Measurements from ENCODE around the gene MOB3A.

The MOB3A gene

GRCh38 chr19:2123682-2124387, 27.7 kb upstream of the MOB3A start:
- DNase-seq, result no peak

- no peak for DNase-seq
Observed at GRCh38 chr19:2122982-2123381, 26.9 kb upstream of the MOB3A start.

DNA sequence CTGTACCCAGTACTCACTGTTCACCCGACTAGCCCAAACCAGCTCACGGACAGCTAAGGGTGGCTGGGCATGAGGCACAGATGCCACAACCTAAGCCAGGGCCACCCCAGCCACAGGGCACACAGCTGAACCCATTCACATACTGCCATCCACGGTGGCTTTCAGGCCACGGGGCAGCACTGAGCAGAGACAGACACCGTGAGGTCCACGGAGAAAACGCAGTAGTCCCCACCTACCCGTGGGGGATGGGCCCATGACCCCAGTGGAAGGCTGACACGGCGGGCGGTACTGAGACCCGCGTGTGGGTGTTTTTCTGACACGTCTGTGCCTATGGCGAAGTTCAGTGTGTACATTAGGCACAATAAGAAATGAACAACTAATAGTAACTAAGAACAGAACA, 26.1 kb upstream of the MOB3A start:
- no peak for DNase-seq

- DNase-seq, result no peak
Observed at GRCh38 chr19:2121416-2122051, 25.4 kb upstream of the MOB3A start.

- no peak for DNase-seq
Observed at GRCh38 chr19:2120821-2121220, 24.7 kb upstream of the MOB3A start.

GRCh38 chr19:2119921-2120785, 24.0 kb upstream of the MOB3A start:
- no peak for DNase-seq

GRCh38 chr19:2118438-2118837, 22.3 kb upstream of the MOB3A start:
- no peak for DNase-seq

GRCh38 chr19:2117215-2117960, 21.3 kb upstream of the MOB3A start:
- no peak for DNase-seq

- DNase-seq, result no peak
Observed at GRCh38 chr19:2116507-2116906, 20.4 kb upstream of the MOB3A start.

DNA sequence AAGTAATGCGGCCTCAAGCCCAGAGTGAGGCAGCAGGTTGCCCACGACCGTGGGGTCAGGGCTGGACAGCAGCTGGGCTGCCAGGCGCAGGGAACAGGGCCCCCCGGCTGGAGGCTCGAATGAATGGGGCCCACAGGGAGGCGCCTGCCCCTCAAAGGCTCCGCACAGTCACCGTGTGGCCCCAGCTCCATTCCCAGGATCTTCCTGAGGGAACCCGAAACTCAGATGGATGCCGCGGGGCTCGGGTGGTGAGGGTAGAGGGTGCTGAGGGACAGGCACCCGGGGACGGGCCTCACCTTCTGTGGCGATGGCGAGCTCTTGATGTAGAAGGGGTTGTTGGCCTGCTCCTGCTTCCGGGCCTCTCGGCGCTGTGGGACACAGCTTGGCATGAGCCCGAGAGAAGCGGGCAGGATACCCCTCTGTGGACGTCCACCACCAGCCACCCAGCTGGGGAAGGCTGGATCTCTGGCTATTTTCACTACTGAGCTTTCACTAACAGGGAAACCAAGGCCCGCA, 19.8 kb upstream of the MOB3A start:
- no peak for DNase-seq

DNA sequence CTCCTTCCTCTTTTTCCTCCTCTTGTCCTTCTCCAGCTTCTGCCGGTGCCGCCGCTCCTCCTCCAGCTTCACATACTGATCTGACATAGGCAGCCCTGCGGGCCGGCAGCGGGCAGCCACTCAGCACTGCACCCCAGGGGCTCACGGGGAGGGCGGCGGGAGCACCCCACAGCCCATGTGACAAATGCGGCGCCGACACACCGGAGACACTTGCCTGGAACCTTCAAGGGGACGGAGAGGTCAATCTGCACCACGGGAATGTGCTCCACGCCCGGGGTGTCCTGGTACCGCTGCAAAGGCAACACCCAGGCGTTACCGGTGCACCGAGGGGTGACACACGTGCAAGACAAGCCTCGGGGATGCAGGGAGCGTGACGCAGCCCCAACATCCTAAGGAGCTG, 19.2 kb upstream of the MOB3A start:
- DNase-seq, result no peak

- no peak for DNase-seq
Observed at GRCh38 chr19:2114821-2115220, 18.7 kb upstream of the MOB3A start.

DNA sequence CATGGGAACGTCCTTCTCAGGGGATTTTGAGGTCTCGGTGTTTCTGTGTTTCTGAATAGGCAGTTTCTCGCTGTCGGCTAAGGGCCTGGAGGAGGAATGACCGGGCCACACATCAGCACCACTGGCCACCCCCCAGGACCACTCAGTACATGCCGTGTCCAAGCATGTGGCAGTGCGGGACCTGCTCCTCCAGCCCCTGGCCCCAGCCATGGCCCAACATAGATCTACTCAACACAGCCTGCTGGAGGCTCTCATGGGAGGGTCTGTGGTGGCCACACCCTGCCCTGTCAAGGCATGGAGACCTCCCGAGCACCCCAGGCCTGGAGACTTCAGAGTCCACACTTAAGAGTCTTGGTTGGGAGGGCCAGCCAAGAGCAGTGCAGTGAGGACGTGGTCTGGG, 18.1 kb upstream of the MOB3A start:
- no peak for DNase-seq

GRCh38 chr19:2113439-2114211, 17.5 kb upstream of the MOB3A start:
- DNase-seq, result no peak

GRCh38 chr19:2112516-2113320, 16.6 kb upstream of the MOB3A start:
- DNase-seq, result no peak

- DNase-seq, result no peak
Observed at GRCh38 chr19:2111886-2112285, 15.8 kb upstream of the MOB3A start.

DNA sequence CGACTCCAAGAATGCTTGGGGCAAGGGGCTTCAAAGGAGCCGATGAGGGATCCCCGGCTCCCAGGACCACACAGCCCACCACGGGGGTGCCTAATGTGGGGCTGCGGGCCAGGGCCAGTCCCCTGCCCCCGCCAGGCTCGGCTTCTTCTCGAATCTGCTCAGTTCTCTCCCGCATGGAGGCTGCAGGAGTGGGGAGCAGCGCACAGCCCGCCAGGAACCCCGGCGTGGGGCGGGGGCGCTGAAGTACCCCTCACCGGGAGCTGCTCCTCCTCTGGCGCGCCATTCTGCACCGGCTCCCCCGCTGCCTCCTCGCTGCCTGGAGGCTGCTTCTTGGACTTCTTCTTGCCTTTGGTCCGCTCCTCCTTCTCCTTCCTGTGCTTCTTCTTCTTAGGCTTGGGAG, 15.3 kb upstream of the MOB3A start:
- no peak for DNase-seq

- DNase-seq, result no peak
Observed at GRCh38 chr19:2110822-2111221, 14.7 kb upstream of the MOB3A start.

- no peak for DNase-seq
Observed at GRCh38 chr19:2109046-2109864, 13.1 kb upstream of the MOB3A start.

Measured in femur (tissue), 1 donor.